Colonic mucosa (tissue), 4 donors: Measurements from ENCODE around the gene WNT4. TPM values are rescaled to one million over a fixed set of nuclear protein-coding genes. Genes with fewer than 3 reads are reported as not detected.
"Not testable (repeated sequence)": the region's sequence is repeated elsewhere in the genome, so short reads cannot be mapped to it uniquely, and the experiment has no call there.

Source experiments
- DNase-seq: peaks from one replicate; pipeline ENCODE4 v3.0.0-alpha.2; 2020
- H3K27ac ChIP-seq: fragments of 200-600 bp; one replicate; pipeline ENCODE4 v1.8.0; 2021
- H3K27me3 ChIP-seq: fragments of 200-600 bp; one replicate; pipeline ENCODE4 v1.8.0; 2021
- H3K36me3 ChIP-seq: fragments of 200-600 bp; one replicate; pipeline ENCODE4 v1.8.0; 2021
- H3K4me1 ChIP-seq: fragments of 200-600 bp; one replicate; pipeline ENCODE4 v1.8.0; 2021; ENCODE audit warnings: mild to moderate bottlenecking
- H3K4me3 ChIP-seq: fragments of 200-600 bp; one replicate; pipeline ENCODE4 v1.8.0; 2021
- H3K9ac ChIP-seq, 2 donors: one replicate each; pipeline ENCODE4 v1.7.0; 2013; ENCODE audit warnings: control low read depth in 2 of 2, low read depth in 2 of 2, low read length in 2 of 2
- H3K9me3 ChIP-seq: fragments of 200-600 bp; one replicate; pipeline ENCODE4 v1.8.0; 2021
- intact Hi-C: fragments of 100-400 bp; cut with DNase I; formaldehyde crosslinking; loops from one replicate; pipeline ENCODE4 v1.14.1; 2022
- total RNA-seq, 2 donors: library from RNA; stranded (reverse); fragmentation: NEBNext Ultra II Directional in 1 of 2; extraction: Animal tissue kit (Norgen Biotek cat#: 25700) in 1 of 2; gene quantifications; one replicate each; pipeline ENCODE4 v1.2.1, GENCODE V29; 2021
- TF ChIP-seq, protein P1 (sequence below): fragments of 200-600 bp; IDR thresholded peaks from one replicate; pipeline ENCODE4 v1.8.0; 2022; ENCODE audit warnings: antibody characterized with exemption, mild to moderate bottlenecking
- donor health status: healthy.
- donor health status: DM: no; HTN: no; CAD: no.
- donor health status: DM: no; HTN: no; CAD: no.

Gene WNT4
- total RNA-seq, 2 donors from 2014 or later: 2.5 to 2.7 TPM

DNA sequence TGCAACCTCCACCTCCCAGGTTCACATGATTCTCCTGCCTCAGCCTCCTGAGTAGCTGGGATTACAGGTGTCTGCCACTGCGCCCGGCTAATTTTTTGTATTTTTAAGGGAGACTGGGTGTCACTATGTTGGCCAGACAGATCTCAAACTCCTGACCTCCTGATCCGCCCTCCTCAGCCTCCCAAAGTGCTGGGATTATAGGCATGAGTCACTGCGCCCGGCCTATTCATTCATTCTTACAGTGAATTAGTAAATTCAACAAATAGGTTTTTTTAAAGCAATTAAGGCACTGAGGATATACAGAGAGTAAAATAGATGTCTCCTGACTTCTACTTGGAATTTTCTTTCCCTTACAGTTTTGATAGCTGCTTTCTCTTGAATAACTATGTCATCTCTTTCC, 46.9 kb downstream of the WNT4 start:
- no peak overlapping the region for H3K4me3 ChIP-seq
- no peaks in the 10 kb centered on the region for H3K36me3 ChIP-seq
- no peak for DNase-seq
- intact Hi-C loops: no loop called here
- no peak overlapping the region for H3K9ac ChIP-seq
- peaks cover 2% of the 10 kb centered on the region for H3K4me1 ChIP-seq
- H3K27ac ChIP-seq: no peak overlapping the region
- H3K9me3 ChIP-seq: no peaks in the 10 kb centered on the region
- TF ChIP-seq, protein P1, sequence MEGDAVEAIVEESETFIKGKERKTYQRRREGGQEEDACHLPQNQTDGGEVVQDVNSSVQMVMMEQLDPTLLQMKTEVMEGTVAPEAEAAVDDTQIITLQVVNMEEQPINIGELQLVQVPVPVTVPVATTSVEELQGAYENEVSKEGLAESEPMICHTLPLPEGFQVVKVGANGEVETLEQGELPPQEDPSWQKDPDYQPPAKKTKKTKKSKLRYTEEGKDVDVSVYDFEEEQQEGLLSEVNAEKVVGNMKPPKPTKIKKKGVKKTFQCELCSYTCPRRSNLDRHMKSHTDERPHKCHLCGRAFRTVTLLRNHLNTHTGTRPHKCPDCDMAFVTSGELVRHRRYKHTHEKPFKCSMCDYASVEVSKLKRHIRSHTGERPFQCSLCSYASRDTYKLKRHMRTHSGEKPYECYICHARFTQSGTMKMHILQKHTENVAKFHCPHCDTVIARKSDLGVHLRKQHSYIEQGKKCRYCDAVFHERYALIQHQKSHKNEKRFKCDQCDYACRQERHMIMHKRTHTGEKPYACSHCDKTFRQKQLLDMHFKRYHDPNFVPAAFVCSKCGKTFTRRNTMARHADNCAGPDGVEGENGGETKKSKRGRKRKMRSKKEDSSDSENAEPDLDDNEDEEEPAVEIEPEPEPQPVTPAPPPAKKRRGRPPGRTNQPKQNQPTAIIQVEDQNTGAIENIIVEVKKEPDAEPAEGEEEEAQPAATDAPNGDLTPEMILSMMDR: no peak
- H3K27me3 ChIP-seq: no peaks in the 10 kb centered on the region

DNA sequence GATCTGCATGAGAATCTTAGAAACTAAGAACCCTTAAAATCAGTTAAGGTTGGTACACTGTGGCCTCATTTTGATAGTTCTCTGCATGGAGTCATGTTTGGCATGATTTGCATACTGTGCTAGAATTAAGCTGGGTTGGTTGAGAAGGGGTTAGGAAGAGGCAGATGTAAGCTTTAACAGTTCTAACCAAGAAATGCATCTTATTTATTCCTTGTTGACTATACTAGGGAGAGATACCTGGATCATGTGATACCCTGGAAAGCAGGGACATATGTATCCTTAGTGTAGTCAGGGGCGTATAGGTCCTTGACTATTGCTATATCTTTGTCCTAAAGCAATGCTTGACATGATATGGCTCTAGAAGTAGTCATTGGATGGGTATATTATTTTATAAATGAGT, 49.4 kb downstream of the WNT4 start:
- no peaks in the 10 kb centered on the region for H3K9me3 ChIP-seq
- H3K4me3 ChIP-seq: no peak overlapping the region
- no peak overlapping the region for H3K27ac ChIP-seq
- DNase-seq: no peak
- TF ChIP-seq, protein P1: no peak
- intact Hi-C loops: no loop called here
- no peaks in the 10 kb centered on the region for H3K27me3 ChIP-seq
- H3K9ac ChIP-seq: no peak overlapping the region
- H3K4me1 ChIP-seq: peaks cover 13% of the 10 kb centered on the region
- H3K36me3 ChIP-seq: no peaks in the 10 kb centered on the region

GRCh38 chr1:22092026-22092768, 50.7 kb downstream of the WNT4 start:
- H3K27ac ChIP-seq, H3K9me3 ChIP-seq, DNase-seq, H3K27me3 ChIP-seq, H3K36me3 ChIP-seq, H3K4me3 ChIP-seq, H3K9ac ChIP-seq, intact Hi-C loops: not testable (repeated sequence)
- peaks cover 18% of the 10 kb centered on the region for H3K4me1 ChIP-seq

DNA sequence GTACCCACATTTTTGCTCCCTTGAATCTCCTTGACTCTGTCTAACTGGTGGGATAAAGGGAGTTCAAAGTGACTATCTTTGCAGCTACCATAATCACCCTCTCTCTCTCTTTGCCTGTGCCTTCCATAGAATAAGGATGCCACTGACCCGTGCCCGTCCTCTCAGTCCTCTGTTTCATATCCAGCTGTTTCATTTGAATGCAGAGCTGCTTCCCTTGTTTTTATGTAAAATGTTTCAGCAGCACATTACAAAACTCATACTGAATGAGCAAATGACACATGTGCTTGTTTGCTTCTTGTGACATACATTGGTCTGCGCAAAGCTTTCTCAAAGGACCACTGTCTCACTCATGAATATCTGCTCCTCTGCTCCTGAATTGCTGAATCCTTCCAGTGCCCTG, 52.0 kb downstream of the WNT4 start:
- H3K4me3 ChIP-seq: no peak overlapping the region
- intact Hi-C loops: no loop called here
- no peak for DNase-seq
- peaks cover 18% of the 10 kb centered on the region for H3K4me1 ChIP-seq
- TF ChIP-seq, protein P1: no peak
- H3K27ac ChIP-seq: no peak overlapping the region
- no peak overlapping the region for H3K9ac ChIP-seq
- no peaks in the 10 kb centered on the region for H3K9me3 ChIP-seq
- H3K36me3 ChIP-seq: no peaks in the 10 kb centered on the region
- no peaks in the 10 kb centered on the region for H3K27me3 ChIP-seq

DNA sequence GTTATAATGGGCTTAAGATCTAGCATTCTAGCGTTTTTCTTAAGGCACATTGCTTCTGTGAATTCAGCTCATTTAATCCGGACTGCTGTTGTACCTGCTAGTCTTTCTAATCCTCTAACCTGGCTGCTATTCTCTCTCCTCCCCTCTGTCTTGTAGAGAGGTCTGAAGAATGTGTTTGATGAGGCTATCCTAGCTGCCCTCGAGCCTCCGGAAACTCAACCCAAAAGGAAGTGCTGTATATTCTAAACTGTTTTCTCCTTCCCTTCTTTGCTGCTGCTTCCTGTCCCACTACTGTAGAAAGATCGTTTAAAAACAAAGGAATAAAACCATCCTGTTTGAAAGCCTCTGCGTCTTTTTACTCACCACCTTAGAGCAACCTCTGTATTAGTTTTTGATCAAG, 53.1 kb downstream of the WNT4 start:
- Histone ChIP-seq H3K36me3 (no peaks in the 10 kb centered on the region), H3K4me3 (no peak overlapping the region), H3K9me3 (no peaks in the 10 kb centered on the region), H3K9ac (no peak overlapping the region), H3K27me3 (no peaks in the 10 kb centered on the region), H3K4me1 (peaks cover 18% of the 10 kb centered on the region), H3K27ac (no peak overlapping the region)
- DNase-seq: no peak
- intact Hi-C loops: no loop called here
- TF ChIP-seq, protein P1: no peak

DNA sequence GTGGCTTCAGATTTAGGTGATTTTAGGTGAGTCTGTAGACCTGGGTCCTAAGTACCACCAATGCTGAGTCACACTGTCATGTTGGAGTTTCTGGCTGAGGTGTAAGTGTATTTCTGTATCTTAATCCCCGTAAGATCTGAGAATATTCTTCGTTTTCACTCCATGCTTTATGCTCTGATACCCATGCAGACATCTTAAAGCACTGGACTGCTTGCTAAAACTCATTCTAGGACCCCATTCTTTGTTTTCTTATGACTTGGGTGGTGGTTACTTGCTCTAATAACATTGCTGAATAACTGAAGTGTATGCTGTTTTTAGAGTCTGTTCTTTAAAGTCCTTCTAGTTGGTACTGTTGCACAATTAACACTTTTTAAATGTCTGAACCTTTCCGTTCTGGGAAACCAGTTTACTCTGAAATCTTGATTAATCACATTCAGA, 53.7 kb downstream of the WNT4 start:
- TF ChIP-seq, protein P1: no peak
- Histone ChIP-seq H3K27ac (no peak overlapping the region), H3K9me3 (no peaks in the 10 kb centered on the region), H3K27me3 (no peaks in the 10 kb centered on the region), H3K4me1 (peaks cover 18% of the 10 kb centered on the region), H3K9ac (no peak overlapping the region), H3K4me3 (no peak overlapping the region), H3K36me3 (no peaks in the 10 kb centered on the region)
- DNase-seq: no peak
- intact Hi-C loops: no loop called here
